Astrocyte of the cerebellum (primary cell): ENCODE data around the gene VMAC.
A peak's percentile ranks its signal among the peaks of the same experiment; 100 is the strongest.

Experiments
- DNase-seq: peaks from one replicate; pipeline ENCODE4 v3.0.0-alpha.2; 2011; ENCODE audit warnings: low read depth
- H3K4me3 ChIP-seq: 2 replicates; pipeline ENCODE4 v1.5.1; 2011; ENCODE audit warnings: mild to moderate bottlenecking, low read depth, low read length, moderate library complexity
- in situ Hi-C: cut with HindIII; loops from 2 replicates; pipeline ENCODE4 v1.10.0; 2017; ENCODE audit warnings: low sequenced_read_pairs
- TF ChIP-seq, protein P1 (sequence below): IDR thresholded peaks from 2 replicates; pipeline ENCODE4 v1.5.1; 2012; ENCODE audit warnings: low read length, low read depth, moderate library complexity, mild to moderate bottlenecking; ENCODE audit errors: missing control alignments

The VMAC gene

DNA sequence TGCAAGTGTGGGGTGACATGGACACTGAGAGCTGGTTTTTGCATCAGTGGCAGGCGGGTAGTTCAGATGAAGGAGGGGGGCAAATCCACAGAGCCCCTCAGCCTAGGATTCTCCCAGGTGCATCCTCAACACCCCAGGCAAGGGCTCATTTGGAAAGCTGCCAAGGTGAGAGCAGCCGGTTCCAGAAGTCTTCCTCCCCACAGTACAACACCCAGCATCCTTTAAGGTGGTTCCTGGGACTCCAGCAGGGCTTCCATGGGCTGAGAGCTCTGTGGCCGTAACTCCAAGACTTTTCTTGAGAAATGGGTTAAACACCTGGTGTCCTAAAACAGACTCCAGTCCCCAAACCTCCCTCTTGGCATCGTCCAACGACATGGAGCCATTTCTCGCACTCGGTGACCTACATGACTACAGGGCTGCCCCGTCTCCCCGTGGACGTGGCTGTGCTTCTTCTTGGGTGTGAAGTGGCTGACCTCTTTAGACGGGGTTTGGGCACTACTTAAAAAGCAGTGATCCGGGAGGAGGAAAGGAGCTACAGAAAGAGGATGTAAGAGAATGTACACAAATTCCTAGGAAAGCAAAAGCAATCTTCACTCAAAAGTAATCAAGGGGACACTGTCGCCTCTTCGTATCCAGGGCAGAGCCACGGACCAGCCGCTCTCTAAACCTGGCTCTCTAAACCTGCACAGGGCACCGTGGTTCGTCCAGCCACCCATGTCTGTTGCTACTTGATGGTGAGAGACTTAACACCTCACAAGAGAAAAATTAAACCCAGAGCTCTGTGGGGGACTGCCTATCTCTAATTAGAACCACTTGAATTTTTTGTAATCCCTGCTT is 47.7 kb downstream of the VMAC start:
- TF ChIP-seq, protein P1, sequence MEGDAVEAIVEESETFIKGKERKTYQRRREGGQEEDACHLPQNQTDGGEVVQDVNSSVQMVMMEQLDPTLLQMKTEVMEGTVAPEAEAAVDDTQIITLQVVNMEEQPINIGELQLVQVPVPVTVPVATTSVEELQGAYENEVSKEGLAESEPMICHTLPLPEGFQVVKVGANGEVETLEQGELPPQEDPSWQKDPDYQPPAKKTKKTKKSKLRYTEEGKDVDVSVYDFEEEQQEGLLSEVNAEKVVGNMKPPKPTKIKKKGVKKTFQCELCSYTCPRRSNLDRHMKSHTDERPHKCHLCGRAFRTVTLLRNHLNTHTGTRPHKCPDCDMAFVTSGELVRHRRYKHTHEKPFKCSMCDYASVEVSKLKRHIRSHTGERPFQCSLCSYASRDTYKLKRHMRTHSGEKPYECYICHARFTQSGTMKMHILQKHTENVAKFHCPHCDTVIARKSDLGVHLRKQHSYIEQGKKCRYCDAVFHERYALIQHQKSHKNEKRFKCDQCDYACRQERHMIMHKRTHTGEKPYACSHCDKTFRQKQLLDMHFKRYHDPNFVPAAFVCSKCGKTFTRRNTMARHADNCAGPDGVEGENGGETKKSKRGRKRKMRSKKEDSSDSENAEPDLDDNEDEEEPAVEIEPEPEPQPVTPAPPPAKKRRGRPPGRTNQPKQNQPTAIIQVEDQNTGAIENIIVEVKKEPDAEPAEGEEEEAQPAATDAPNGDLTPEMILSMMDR: no peak
- no peak for DNase-seq
- in situ Hi-C loops: no loop called here
- H3K4me3 ChIP-seq: no peak overlapping the region

DNA sequence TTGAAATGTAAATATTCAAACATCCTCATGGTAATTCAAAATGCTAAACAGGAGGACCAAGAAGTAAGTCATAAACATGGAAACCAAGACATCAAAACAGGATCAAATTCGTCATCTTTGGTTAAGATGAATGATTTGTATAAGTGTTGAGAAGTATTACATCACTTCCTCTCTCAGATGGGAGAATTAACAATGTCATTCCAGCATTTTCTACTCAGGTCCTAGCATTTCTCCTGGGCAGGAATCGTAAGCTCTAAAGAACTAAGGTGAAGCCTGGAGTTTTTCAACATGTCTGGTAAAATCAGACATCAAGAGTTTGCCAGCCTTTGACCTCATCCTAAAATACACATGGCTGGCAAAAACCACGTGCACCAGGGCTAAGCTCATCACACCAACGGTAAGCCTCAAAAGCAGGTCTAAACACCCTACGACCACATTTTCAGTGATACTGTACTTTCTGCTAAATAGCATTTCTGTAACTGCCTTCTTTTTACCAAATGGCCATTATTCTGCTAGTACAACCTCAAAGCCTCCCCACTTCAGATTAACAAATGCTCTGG is 48.4 kb downstream of the VMAC start:
- in situ Hi-C loops: no loop called here
- TF ChIP-seq, protein P1: no peak
- no peak for DNase-seq
- no peak overlapping the region for H3K4me3 ChIP-seq

DNA sequence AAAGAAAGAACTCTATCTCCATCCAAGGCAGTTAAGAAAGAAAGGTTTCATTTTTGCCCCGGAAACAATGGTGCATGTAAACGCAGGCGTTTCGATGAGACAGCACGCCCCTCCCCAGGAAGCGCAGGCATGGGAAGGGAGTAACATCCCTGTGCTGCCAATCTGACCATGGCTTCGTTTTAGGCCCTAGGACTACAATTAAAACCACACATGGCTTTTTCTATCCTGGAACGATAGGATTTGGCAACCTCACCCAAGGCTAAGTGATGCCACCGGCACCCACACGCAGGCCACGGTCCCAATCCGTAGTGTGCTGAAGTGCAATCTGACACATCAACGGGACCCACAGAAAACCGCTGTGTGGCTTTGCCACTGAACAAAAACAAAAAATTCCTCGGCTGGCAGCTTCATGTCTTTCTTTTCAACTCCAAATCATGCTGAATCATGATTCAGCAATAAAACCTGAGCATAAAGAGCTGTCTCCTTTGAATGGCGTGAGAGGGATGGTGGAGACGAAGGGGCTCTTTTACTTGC is 49.1 kb downstream of the VMAC start:
- TF ChIP-seq, protein P1: no peak
- no peak for DNase-seq
- in situ Hi-C loops: no loop called here
- H3K4me3 ChIP-seq: no peak overlapping the region

DNA sequence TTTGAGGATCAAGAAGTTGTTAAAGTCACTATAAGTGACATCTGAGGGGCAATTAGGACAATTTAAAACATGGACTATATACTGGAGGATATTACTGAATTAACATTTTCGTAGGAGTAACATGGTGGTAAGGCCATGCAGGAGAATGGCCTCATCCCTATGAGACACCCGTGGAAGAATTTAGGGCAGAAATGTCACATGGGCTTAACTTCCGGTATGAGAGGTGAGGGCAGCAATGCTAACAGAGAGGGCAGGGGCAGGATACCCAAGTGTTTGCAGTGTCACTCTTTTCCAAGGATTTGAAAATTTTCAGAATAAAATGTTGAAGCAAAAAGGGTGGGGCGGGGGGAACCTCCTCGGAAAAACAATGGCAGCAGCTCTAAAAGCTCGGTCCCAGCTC is 49.6 kb downstream of the VMAC start:
- in situ Hi-C loops: no loop called here
- H3K4me3 ChIP-seq: no peak overlapping the region
- no peak for DNase-seq

DNA sequence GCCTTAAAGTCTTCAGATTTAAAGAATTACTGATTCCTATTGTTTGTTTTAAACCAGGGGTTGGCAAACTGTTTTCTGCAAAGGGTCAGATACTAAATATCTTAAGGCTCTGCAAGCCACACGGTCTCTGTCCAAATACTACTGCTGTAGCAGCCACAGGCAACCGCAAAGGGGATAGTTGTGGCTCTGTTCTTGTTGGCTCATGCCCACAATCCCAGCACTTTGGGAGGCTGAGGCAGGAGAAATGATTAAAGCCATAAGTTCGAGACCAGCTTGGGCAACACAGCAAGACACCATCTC is 50.9 kb downstream of the VMAC start:
- in situ Hi-C loops: no loop called here
- TF ChIP-seq, protein P1: no peak
- peak; percentile 48 for DNase-seq
- H3K4me3 ChIP-seq: no peak overlapping the region

More for the DNA sequence above, 49.6 kb downstream of the VMAC start:
- TF ChIP-seq, protein P1: no peak

DNA sequence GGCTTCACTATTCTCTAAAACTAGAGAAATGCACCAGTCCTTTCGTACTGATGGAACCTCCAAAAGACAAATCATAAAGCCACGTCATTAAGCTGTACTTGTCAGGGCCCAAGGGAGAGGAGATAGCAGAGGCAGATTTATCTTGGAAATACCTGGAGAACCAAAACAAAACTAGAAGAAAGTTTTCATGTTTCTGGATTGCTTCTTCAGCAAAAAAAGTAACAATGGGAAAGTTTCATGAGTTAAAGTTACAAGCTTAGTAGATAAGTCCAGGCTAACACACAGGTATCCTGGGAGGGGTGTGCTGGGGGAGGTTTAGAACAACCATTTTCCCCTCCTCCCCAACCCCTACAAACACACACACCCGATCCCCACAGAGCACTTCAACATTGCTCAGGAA is 51.7 kb downstream of the VMAC start:
- no peak for DNase-seq
- no peak overlapping the region for H3K4me3 ChIP-seq
- TF ChIP-seq, protein P1: no peak
- in situ Hi-C loops: no loop called here
